Activated CD4-positive, alpha-beta T cell treated with anti-CD3 and anti-CD28 coated beads for 36 hours (primary cell): ENCODE results near the gene PDE6B. TPM values are rescaled to one million over a fixed set of nuclear protein-coding genes. Genes with fewer than 3 reads are reported as not detected.

ENCODE experiments used
- ATAC-seq: fragments of 200-7000 bp; cut with Tn5 transposase; one replicate; pipeline ENCODE4 v1.10.0; 2021; ENCODE audit warnings: mild to moderate bottlenecking, moderate library complexity
- CTCF ChIA-PET: fragments of 350-600 bp; sonication (Branson Sonifier 250); formaldehyde crosslinking; loops from one replicate; lab custom pipeline; 2021; ENCODE audit warnings: antibody characterized with exemption; lab: Charles Lee
- POLR2A ChIA-PET: fragments of 350-600 bp; sonication (Branson Sonifier 250); formaldehyde crosslinking; loops from one replicate; lab custom pipeline; 2021; ENCODE audit warnings: antibody characterized with exemption, inconsistent platforms; lab: Charles Lee
- DNase-seq: peaks from one replicate; pipeline ENCODE4 v3.0.0-alpha.2; 2020
- H3K27ac Mint-ChIP-seq: one replicate; pipeline ENCODE4 v1.8.0; 2021; ENCODE audit warnings: mixed read lengths
- H3K27me3 Mint-ChIP-seq: one replicate; pipeline ENCODE4 v1.8.0; 2021; ENCODE audit warnings: mixed read lengths
- H3K36me3 Mint-ChIP-seq: one replicate; pipeline ENCODE4 v1.8.0; 2021; ENCODE audit warnings: low read depth, mixed read lengths
- H3K4me1 Mint-ChIP-seq: one replicate; pipeline ENCODE4 v1.8.0; 2021; ENCODE audit warnings: mixed read lengths
- H3K4me3 Mint-ChIP-seq: one replicate; pipeline ENCODE4 v1.8.0; 2021; ENCODE audit warnings: mild to moderate bottlenecking, moderate library complexity, mixed read lengths
- H3K9me3 Mint-ChIP-seq: one replicate; pipeline ENCODE4 v1.8.0; 2021; ENCODE audit warnings: low read depth, mixed read lengths
- intact Hi-C, 2 experiments: fragments of 100-400 bp; cut with DNase I in 1 of 2; cut with micrococcal nuclease in 1 of 2; formaldehyde crosslinking; loops; one replicate each; pipeline versions ENCODE4 v1.14.2 to v1.15.1; 2022 to 2024; cut with DNase I, micrococcal nuclease
- total RNA-seq, 2 experiments: library from RNA; stranded (reverse); gene quantifications; one replicate each; pipeline ENCODE4 v1.2.3, GENCODE V29; 2021

Gene PDE6B
- total RNA-seq, 2 experiments from 2014 or later = 16.2 to 17.2 TPM

GRCh38 chr4:616091-616490 is 9.3 kb upstream of the PDE6B start:
- Mint-ChIP-seq H3K9me3 (no peaks in the 10 kb centered on the region), H3K4me1 (no peaks in the 10 kb centered on the region), H3K36me3 (no peaks in the 10 kb centered on the region), H3K27me3 (peaks cover 10% of the 10 kb centered on the region), H3K27ac (no peak overlapping the region), H3K4me3 (no peak overlapping the region)
- intact Hi-C loops = no loop called here
- DNase-seq (no peak), ATAC-seq (no peak)
- ChIA-PET CTCF (no interaction called here), POLR2A (no interaction called here)

GRCh38 chr4:616911-617643 is 8.3 kb upstream of the PDE6B start:
- H3K4me3 Mint-ChIP-seq = no peak overlapping the region
- H3K9me3 Mint-ChIP-seq = no peaks in the 10 kb centered on the region
- H3K36me3 Mint-ChIP-seq = no peaks in the 10 kb centered on the region
- intact Hi-C loops = no loop called here
- CTCF ChIA-PET = no interaction called here
- POLR2A ChIA-PET = no interaction called here
- no peak for ATAC-seq
- H3K27me3 Mint-ChIP-seq = peaks cover 10% of the 10 kb centered on the region
- DNase-seq = no peak
- no peaks in the 10 kb centered on the region for H3K4me1 Mint-ChIP-seq
- no peak overlapping the region for H3K27ac Mint-ChIP-seq

GRCh38 chr4:617644-618641 is 7.4 kb upstream of the PDE6B start:
- ChIA-PET CTCF (no interaction called here), POLR2A (no interaction called here)
- Mint-ChIP-seq H3K9me3 (no peaks in the 10 kb centered on the region), H3K27me3 (peaks cover 10% of the 10 kb centered on the region), H3K36me3 (no peaks in the 10 kb centered on the region), H3K4me3 (no peak overlapping the region), H3K27ac (no peak overlapping the region), H3K4me1 (no peaks in the 10 kb centered on the region)
- ATAC-seq (no peak), DNase-seq (no peak)
- intact Hi-C loops = no loop called here

- peaks cover 8% of the 10 kb centered on the region for H3K27me3 Mint-ChIP-seq
- H3K9me3 Mint-ChIP-seq = no peaks in the 10 kb centered on the region
- CTCF ChIA-PET = no interaction called here
- H3K27ac Mint-ChIP-seq = no peak overlapping the region
- no peaks in the 10 kb centered on the region for H3K4me1 Mint-ChIP-seq
- H3K4me3 Mint-ChIP-seq = no peak overlapping the region
- no peaks in the 10 kb centered on the region for H3K36me3 Mint-ChIP-seq
- intact Hi-C loops = no loop called here
- DNase-seq (no peak), ATAC-seq (no peak)
- POLR2A ChIA-PET = no interaction called here
These were observed 5.2 kb upstream of the PDE6B start for GRCh38 chr4:620201-620600.

- Mint-ChIP-seq H3K9me3 (no peaks in the 10 kb centered on the region), H3K4me1 (no peaks in the 10 kb centered on the region), H3K27ac (no peak overlapping the region), H3K27me3 (peaks cover 8% of the 10 kb centered on the region), H3K4me3 (no peak overlapping the region), H3K36me3 (no peaks in the 10 kb centered on the region)
- ATAC-seq = no peak
- ChIA-PET POLR2A (no interaction called here), CTCF (interaction anchor here (0.7 to 1.1 kb wide), 2 partner anchors 336 to 735 kb away, joined by 3 read pairs; no protein-coding TSS in a partner anchor)
- no peak for DNase-seq
- intact Hi-C loops = no loop called here
These were observed 4.5 kb upstream of the PDE6B start for GRCh38 chr4:620851-621261.

- H3K27me3 Mint-ChIP-seq = peaks cover 7% of the 10 kb centered on the region
- no peak overlapping the region for H3K27ac Mint-ChIP-seq
- no peaks in the 10 kb centered on the region for H3K36me3 Mint-ChIP-seq
- no peak overlapping the region for H3K4me3 Mint-ChIP-seq
- H3K9me3 Mint-ChIP-seq = no peaks in the 10 kb centered on the region
- ATAC-seq = no peak
- intact Hi-C loops = no loop called here
- CTCF ChIA-PET = interaction anchor here (0.5 to 1.1 kb wide), 3 partner anchors 337 to 735 kb away, joined by 3 read pairs; no protein-coding TSS in a partner anchor
- no peak for DNase-seq
- no peaks in the 10 kb centered on the region for H3K4me1 Mint-ChIP-seq
- POLR2A ChIA-PET = no interaction called here
These were observed 3.9 kb upstream of the PDE6B start for GRCh38 chr4:621296-622070.

- no peak for ATAC-seq
- no peak overlapping the region for H3K4me3 Mint-ChIP-seq
- CTCF ChIA-PET = interaction anchor here (0.5 to 1.1 kb wide), 2 partner anchors 338 to 378 kb away, joined by 3 read pairs; no protein-coding TSS in a partner anchor
These were observed 3.0 kb upstream of the PDE6B start for GRCh38 chr4:622071-622995.

GRCh38 chr4:622996-623913 is 2.1 kb upstream of the PDE6B start:
- Mint-ChIP-seq H3K27ac (no peak overlapping the region), H3K9me3 (no peaks in the 10 kb centered on the region), H3K4me1 (no peaks in the 10 kb centered on the region), H3K4me3 (no peak overlapping the region), H3K36me3 (no peaks in the 10 kb centered on the region), H3K27me3 (peaks cover 3% of the 10 kb centered on the region)
- CTCF ChIA-PET = no interaction called here
- no peak for DNase-seq
- POLR2A ChIA-PET = no interaction called here
- intact Hi-C loops = no loop called here
- ATAC-seq = no peak

More at GRCh38 chr4:622071-622995, 3.0 kb upstream of the PDE6B start:
- POLR2A ChIA-PET = no interaction called here
- H3K27me3 Mint-ChIP-seq = peaks cover 7% of the 10 kb centered on the region
- H3K9me3 Mint-ChIP-seq = no peaks in the 10 kb centered on the region
- intact Hi-C loops = no loop called here
- H3K36me3 Mint-ChIP-seq = no peaks in the 10 kb centered on the region
- DNase-seq = no peak
- H3K4me1 Mint-ChIP-seq = no peaks in the 10 kb centered on the region
- no peak overlapping the region for H3K27ac Mint-ChIP-seq

- H3K27ac Mint-ChIP-seq = no peak overlapping the region
- no peak overlapping the region for H3K4me3 Mint-ChIP-seq
- peaks cover 3% of the 10 kb centered on the region for H3K27me3 Mint-ChIP-seq
- ChIA-PET POLR2A (no interaction called here), CTCF (no interaction called here)
- ATAC-seq (no peak), DNase-seq (no peak)
- H3K36me3 Mint-ChIP-seq = no peaks in the 10 kb centered on the region
- intact Hi-C loops = no loop called here
- no peaks in the 10 kb centered on the region for H3K9me3 Mint-ChIP-seq
- H3K4me1 Mint-ChIP-seq = no peaks in the 10 kb centered on the region
These were observed 1.3 kb upstream of the PDE6B start for GRCh38 chr4:623914-624566.
